Cortex of kidney (tissue), 1 donor: ENCODE data around the gene ANKRD55.
"Not testable (repeated sequence)": the region's sequence is repeated elsewhere in the genome, so short reads cannot be mapped to it uniquely, and the experiment has no call there.

Experiments
- DNase-seq: peaks from one replicate; lab custom pipeline; 2025; lab: John Stamatoyannopoulos, UW

The ANKRD55 gene

GRCh38 chr5:56207537-56207936 lies 25.6 kb downstream of the ANKRD55 start:
- no peak for DNase-seq

GRCh38 chr5:56206126-56206910 lies 26.8 kb downstream of the ANKRD55 start:
- no peak for DNase-seq

- not testable (repeated sequence) for DNase-seq
Measured at GRCh38 chr5:56203936-56204335, 29.2 kb downstream of the ANKRD55 start.

- DNase-seq: no peak
Measured at GRCh38 chr5:56202483-56202882, 30.6 kb downstream of the ANKRD55 start.

GRCh38 chr5:56201762-56202261 lies 31.3 kb downstream of the ANKRD55 start:
- not testable (repeated sequence) for DNase-seq

GRCh38 chr5:56200971-56201666 lies 32.0 kb downstream of the ANKRD55 start:
- DNase-seq: no peak

DNA sequence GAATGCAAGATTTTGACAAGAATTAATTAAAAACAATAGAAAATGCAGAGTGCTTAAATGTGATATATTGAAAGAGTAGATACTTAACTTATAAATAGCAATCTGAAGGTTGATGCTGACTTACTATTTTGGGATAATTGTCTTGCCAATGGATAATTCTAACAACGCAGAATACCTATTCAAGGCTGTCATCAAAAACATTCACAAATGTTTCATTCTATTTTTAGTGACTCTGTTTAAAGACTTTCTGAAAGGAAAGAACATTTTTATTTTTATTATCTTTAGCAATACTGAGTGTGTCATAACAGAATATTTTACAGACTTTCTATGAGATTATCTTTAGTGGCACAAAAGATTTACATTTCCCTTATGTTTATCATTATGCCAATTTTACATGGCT lies 38.1 kb downstream of the ANKRD55 start:
- no peak for DNase-seq

GRCh38 chr5:56192246-56192645 lies 40.9 kb downstream of the ANKRD55 start:
- DNase-seq: no peak

- no peak for DNase-seq
Measured at GRCh38 chr5:56191656-56192055, 41.5 kb downstream of the ANKRD55 start.

DNA sequence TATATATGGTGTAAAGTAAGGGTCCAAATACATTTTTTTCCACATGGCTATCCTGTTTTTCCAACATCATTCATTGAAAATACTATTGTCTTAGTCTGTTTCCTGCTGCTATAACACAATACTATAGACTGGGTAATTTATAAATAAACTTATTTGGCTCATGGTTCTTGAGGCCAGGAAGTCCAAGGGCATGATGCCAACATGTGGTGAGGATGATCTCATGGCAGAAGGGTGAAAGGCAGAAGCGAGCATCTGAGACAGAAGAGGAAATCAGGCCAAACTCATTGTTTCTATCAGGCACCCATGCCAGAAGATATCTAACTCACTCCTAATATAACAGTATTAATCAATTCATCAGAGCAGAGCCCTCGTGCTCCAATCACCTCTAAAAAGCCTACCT lies 42.6 kb downstream of the ANKRD55 start:
- DNase-seq: no peak

- no peak for DNase-seq
Measured at GRCh38 chr5:56185768-56186311, 47.3 kb downstream of the ANKRD55 start.

- DNase-seq: no peak
Measured at GRCh38 chr5:56183506-56183905, 49.6 kb downstream of the ANKRD55 start.

DNA sequence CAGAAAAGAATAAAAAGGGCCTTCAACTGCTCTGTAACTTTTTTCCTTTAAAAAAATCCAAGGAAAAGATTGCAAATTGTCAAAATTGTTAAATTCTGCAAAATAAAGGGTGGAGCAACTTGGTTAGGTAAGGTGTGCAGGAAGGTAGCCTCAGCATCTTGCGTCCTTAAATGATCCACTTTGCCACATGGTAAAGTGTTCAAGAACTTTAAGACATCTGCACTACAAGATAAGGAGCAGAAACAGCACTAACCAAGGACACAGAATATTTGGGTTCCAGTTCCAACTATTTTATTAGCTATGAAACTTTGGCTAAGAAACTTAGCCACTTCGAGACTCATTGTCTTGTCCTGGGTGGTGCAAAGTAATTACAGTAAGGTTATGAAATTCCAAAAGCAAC lies 53.7 kb downstream of the ANKRD55 start:
- no peak for DNase-seq

DNA sequence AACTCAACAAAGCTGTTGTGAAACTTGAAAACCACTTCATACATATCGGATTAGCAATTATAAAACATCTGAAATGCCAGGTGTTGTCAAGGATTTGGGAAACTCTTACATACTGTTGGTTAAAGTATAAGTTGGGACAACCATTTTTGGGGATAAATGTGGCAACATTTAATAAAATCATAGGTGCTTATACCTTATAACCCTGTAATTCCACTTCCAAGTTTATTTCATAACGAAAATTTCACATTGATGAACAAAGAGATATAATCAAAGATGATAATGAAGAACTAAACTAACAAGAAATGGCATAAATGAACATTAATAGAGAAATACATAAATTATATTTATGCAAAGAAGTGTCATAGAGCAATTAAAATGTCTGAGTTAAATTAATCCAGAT lies 54.3 kb downstream of the ANKRD55 start:
- no peak for DNase-seq

DNA sequence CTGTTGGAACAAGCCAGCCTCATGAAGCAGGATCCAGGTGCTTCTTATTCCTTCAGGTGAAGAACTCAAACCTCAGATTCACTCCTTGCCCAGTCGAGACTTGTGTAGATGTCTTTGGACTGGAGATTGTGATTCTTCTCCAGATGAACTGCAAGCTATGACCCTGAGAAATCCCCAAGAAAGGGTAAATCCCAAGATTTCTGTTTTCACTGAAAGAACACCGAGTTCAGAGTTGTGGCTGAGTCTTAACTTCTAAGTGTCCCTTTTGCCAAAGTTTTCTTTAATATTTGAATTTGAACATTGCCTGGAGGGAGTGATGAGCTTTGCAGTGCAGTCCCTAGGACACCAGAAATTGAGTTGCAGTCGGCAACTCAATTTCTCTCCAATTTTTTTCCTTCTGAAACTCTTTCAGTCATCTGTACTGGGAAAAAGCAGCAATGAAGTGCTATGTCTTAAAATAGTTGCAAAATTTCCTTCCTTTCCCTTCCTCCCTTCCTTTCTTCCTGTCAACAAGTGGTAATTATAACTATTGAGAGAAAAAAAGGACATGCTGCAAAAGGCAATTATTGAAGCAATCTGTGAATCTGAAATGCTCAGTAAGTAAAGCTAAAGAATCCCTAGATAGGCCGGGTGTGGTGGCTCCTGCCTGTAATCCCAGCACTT lies 56.1 kb downstream of the ANKRD55 start:
- no peak for DNase-seq

DNA sequence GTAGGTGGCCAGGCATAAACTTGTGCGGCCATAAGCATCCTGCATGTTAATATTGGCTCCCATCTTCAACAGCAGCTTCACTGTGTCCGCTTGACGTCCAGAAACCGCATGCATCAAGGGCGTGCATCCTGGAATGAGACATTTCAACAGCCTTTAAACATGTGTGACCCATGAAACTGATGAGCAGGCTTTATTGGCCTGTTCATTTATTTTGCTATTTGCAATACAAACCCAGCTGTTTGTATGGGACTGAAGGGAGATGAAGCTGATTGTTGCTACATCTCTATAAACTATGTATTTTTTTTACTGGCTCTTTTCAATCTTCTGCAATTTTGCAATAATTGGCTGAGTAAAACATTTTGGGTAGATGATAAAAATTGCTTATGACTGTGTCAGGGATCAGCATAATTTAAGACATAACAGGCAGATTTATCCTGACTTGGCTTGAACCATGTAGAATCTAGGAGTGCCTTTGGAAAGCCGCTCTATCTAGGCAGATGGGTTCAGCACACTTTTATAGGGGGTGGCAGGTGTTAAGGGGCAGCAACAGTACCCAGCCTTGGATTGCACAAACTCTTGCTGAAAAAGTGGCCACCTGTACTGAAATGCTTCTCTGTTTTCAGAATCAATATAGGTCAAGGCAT lies 56.9 kb downstream of the ANKRD55 start:
- DNase-seq: no peak

- no peak for DNase-seq
Measured at GRCh38 chr5:56175488-56175887, 57.6 kb downstream of the ANKRD55 start.

GRCh38 chr5:56175021-56175420 lies 58.1 kb downstream of the ANKRD55 start:
- DNase-seq: no peak

DNA sequence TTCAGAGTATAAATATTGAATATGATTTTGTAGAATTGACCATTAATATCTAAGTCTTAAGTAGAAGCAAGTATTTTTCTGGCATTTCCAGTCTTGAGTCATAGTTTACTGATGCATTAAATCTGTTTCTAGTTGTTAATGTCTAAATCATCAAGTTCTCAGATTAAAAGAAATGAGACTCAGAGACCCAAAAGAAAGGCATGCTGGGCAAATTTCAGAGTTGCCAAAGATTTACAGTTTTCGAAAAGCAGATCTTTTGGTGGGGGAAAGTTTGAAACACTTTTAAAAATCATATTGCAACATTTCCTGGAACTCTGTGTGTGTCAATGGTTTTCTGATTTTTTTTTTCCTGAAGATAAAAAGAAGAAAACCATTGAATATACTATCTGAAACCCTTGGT lies 60.9 kb downstream of the ANKRD55 start:
- DNase-seq: no peak

DNA sequence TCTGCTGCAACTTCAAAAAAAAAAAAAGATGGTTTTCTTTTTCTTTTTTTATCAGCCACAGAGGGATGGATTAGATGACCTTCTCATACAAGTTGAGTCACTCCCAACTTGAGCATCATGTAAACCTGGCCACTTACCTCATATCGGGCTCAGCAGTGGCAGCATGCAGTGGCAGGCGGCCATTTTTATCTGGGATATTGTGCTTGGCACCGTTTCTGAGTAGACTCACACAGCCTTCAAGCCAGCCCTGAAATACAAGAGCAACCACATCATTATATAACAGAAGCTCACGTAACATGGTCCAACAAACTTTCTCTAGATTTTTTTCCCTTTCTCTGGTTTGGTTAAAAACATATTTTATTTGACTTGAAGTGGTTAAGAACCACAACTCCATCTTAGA lies 62.6 kb downstream of the ANKRD55 start:
- no peak for DNase-seq

DNA sequence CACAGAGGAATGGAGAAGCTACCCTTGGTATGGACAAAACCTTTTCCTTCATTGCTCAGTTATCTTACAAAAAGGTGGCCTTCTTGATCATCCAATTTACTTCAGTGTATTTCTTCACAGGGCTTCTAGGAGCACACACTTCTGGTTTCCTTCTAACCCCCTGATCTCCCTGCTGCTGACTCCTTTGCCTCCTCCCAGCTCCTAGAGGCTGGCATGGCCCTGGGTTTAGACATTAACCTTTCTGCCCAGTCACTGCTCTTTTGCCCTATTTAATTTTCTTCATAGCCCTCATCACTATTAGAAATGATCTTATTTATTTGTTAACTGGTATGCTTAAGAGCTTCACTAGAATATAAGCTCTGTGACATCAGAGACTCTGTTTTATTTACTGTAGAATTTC lies 63.2 kb downstream of the ANKRD55 start:
- no peak for DNase-seq

GRCh38 chr5:56169281-56169680 lies 63.8 kb downstream of the ANKRD55 start:
- DNase-seq: no peak
